ENCODE measurements around the gene KIF16B. TPM values are rescaled to one million over a fixed set of nuclear protein-coding genes. Genes with fewer than 3 reads are reported as not detected.

The KIF16B gene
- total RNA-seq, 1 experiment from 2014 or later = 4.6 TPM

GRCh38 chr20:16485401-16485800 is 87.8 kb downstream of the KIF16B start:
- no peak for TF ChIP-seq CTCF (conservative IDR thresholded peaks at IDR 0.05; ENCODE audit: low read depth, low read length)
- no peak for TF ChIP-seq EZH2 (IDR thresholded peaks at IDR 0.05; ENCODE audit: borderline replicate concordance, low read depth, low read length, poor library complexity, severe bottlenecking)
- Histone ChIP-seq H3K36me3 (ENCODE audit: insufficient read depth, low read length, poor library complexity, severe bottlenecking) (no peaks in the 10 kb centered on the region), H3K27me3 (replicated peaks; ENCODE audit: insufficient read depth, low read depth, low read length, poor library complexity) (no peaks in the 10 kb centered on the region), H3K9me3 (ENCODE audit: low read depth, low read length, poor library complexity, severe bottlenecking) (no peaks in the 10 kb centered on the region), H3K4me1 (ENCODE audit: insufficient read depth, low read length, poor library complexity, severe bottlenecking) (no peaks in the 10 kb centered on the region), H3K4me3 (ENCODE audit: low read depth, low read length, poor library complexity, severe bottlenecking) (no peak overlapping the region), H3K27ac (ENCODE audit: low read depth, low read length, poor library complexity, severe bottlenecking) (no peak overlapping the region)
- intact Hi-C loops (cut with micrococcal nuclease; ENCODE audit: unreplicated experiment) = no loop called here
- no TSS peak for BruUV-seq (replicated peaks)
- ChIA-PET CTCF (no interaction called here), POLR2A (ENCODE audit: low non-redundant PET) (no interaction called here)
- DNase-seq (ENCODE audit: low spot score) = no peak

GRCh38 chr20:16483024-16483423 is 90.2 kb downstream of the KIF16B start:
- Histone ChIP-seq H3K27ac (ENCODE audit: low read depth, low read length, poor library complexity, severe bottlenecking) (no peak overlapping the region), H3K4me3 (ENCODE audit: low read depth, low read length, poor library complexity, severe bottlenecking) (no peak overlapping the region), H3K9me3 (ENCODE audit: low read depth, low read length, poor library complexity, severe bottlenecking) (no peaks in the 10 kb centered on the region), H3K4me1 (ENCODE audit: insufficient read depth, low read length, poor library complexity, severe bottlenecking) (no peaks in the 10 kb centered on the region), H3K27me3 (replicated peaks; ENCODE audit: insufficient read depth, low read depth, low read length, poor library complexity) (no peaks in the 10 kb centered on the region), H3K36me3 (ENCODE audit: insufficient read depth, low read length, poor library complexity, severe bottlenecking) (no peaks in the 10 kb centered on the region)
- no peak for DNase-seq (ENCODE audit: low spot score)
- TF ChIP-seq EZH2 (IDR thresholded peaks at IDR 0.05; ENCODE audit: borderline replicate concordance, low read depth, low read length, poor library complexity, severe bottlenecking) (no peak), CTCF (conservative IDR thresholded peaks at IDR 0.05; ENCODE audit: low read depth, low read length) (no peak)
- ChIA-PET POLR2A (ENCODE audit: low non-redundant PET) (no interaction called here), CTCF (no interaction called here)
- no TSS peak for BruUV-seq (replicated peaks)
- intact Hi-C loops (cut with micrococcal nuclease; ENCODE audit: unreplicated experiment) = no loop called here

GRCh38 chr20:16481977-16482376 is 91.3 kb downstream of the KIF16B start:
- no peak for DNase-seq (ENCODE audit: low spot score)
- H3K4me1 ChIP-seq (ENCODE audit: insufficient read depth, low read length, poor library complexity, severe bottlenecking) = no peaks in the 10 kb centered on the region
- TF ChIP-seq CTCF (conservative IDR thresholded peaks at IDR 0.05; ENCODE audit: low read depth, low read length) (no peak), EZH2 (IDR thresholded peaks at IDR 0.05; ENCODE audit: borderline replicate concordance, low read depth, low read length, poor library complexity, severe bottlenecking) (no peak)
- BruUV-seq (replicated peaks) = no TSS peak
- no peak overlapping the region for H3K27ac ChIP-seq (ENCODE audit: low read depth, low read length, poor library complexity, severe bottlenecking)
- ChIA-PET CTCF (no interaction called here), POLR2A (ENCODE audit: low non-redundant PET) (no interaction called here)
- H3K9me3 ChIP-seq (ENCODE audit: low read depth, low read length, poor library complexity, severe bottlenecking) = no peaks in the 10 kb centered on the region
- no peak overlapping the region for H3K4me3 ChIP-seq (ENCODE audit: low read depth, low read length, poor library complexity, severe bottlenecking)
- no peaks in the 10 kb centered on the region for H3K36me3 ChIP-seq (ENCODE audit: insufficient read depth, low read length, poor library complexity, severe bottlenecking)
- no peaks in the 10 kb centered on the region for H3K27me3 ChIP-seq (replicated peaks; ENCODE audit: insufficient read depth, low read depth, low read length, poor library complexity)
- intact Hi-C loops (cut with micrococcal nuclease; ENCODE audit: unreplicated experiment) = no loop called here
